ENCODE measurements around the gene ORM1. TPM values are rescaled to one million over a fixed set of nuclear protein-coding genes. Genes with fewer than 3 reads are reported as not detected.
"Not testable (repeated sequence)": the region's sequence is repeated elsewhere in the genome, so short reads cannot be mapped to it uniquely, and the experiment has no call there.

Gene ORM1
- polyA plus RNA-seq (2013, experiment 1 of 2), result not detected
- not detected for polyA plus RNA-seq (2013, experiment 2 of 2)

DNA sequence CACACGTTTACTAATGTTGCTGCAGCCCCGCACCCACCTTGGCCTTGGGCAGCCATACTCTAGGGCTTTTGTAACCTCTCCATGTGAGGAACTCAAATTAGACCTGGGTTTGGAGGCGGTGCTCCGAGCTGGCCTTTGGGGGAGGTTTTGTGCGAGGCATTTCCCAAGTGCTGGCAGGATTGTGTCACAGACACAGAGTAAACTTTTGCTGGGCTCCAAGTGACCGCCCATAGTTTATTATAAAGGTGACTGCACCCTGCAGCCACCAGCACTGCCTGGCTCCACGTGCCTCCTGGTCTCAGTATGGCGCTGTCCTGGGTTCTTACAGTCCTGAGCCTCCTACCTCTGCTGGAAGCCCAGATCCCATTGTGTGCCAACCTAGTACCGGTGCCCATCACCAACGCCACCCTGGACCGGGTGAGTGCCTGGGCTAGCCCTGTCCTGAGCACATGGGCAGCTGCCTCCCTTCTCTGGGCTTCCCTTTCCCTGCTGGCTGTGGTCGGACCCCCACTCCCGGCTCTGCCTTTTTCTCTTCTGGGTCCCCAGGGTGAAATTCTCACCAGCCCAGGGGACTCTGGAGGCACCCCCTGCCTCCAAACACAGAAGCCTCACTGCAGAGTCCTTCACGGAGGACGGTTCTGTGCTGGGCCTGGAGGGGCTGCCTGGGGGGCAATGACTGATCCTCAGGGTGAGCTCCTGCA lies at the start of gene ORM1:
ORM1 (plus strand) TSS at position 268 of the 701 bp plus-strand sequence; CDS start at position 304, 36 bp downstream.
- H4K91ac ChIP-seq (ENCODE audit: low read depth, low read length, poor library complexity), result not testable (repeated sequence)

DNA sequence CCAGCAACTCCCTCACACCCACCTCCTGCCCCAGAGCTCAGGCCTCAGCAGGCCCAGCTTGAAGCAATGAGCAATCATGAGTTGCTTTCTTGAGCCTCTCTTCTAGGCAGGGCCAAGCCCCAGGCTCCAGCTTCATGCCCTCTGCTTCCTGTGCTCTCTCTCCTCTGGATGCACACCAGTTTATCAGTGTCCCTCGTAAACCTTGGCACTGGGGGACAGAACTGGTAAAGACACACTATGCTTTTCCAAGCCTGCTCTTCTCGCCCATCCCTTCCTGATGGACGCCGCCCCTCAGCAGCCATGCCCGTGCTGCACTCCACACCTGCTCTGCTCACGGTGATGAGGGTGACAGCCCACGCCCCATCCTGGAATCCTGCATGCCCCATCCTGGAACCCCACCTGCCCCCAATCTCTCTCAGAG lies 49.4 kb upstream of the ORM1 start:
- no peak overlapping the region for H2BK5ac ChIP-seq (ENCODE audit: low read length)

More for the DNA sequence above, at the start of gene ORM1:
- not testable (repeated sequence) for H3K79me1 ChIP-seq (ENCODE audit: low read depth, low read length); H3K9ac ChIP-seq (ENCODE audit: low read depth, low read length, poor library complexity); H3K4me1 ChIP-seq (ENCODE audit: control insufficient read depth in 2 of 2, insufficient read depth in 1 of 2, low read depth in 1 of 2, low read length in 2 of 2); DNase-seq (ENCODE audit: low spot score); H3K27ac ChIP-seq (replicated peaks; ENCODE audit: low read length); H3K4ac ChIP-seq (ENCODE audit: low read length); H2BK5ac ChIP-seq (ENCODE audit: low read length); H2BK120ac ChIP-seq (ENCODE audit: low read depth, low read length); H2BK12ac ChIP-seq (ENCODE audit: low read length); H2AK5ac ChIP-seq (ENCODE audit: low read depth, low read length); H2AFZ ChIP-seq (ENCODE audit: low read length); H3K18ac ChIP-seq (ENCODE audit: low read length); H3K14ac ChIP-seq (ENCODE audit: low read length); H3K36me3 ChIP-seq (replicated peaks in 1 of 2; ENCODE audit: control insufficient read depth in 2 of 2, insufficient read depth in 2 of 2, low read length in 2 of 2); H3K4me2 ChIP-seq (ENCODE audit: insufficient read depth, low read length, poor library complexity, severe bottlenecking); H4K8ac ChIP-seq (ENCODE audit: low read depth, low read length); H3K9me3 ChIP-seq (replicated peaks in 1 of 2; ENCODE audit: control insufficient read depth in 2 of 2, insufficient read depth in 1 of 2, low read depth in 1 of 2, low read length in 2 of 2); H3K23ac ChIP-seq (ENCODE audit: low read depth, low read length, poor library complexity); H3K4me3 ChIP-seq (ENCODE audit: low read length in 2 of 2); H2BK15ac ChIP-seq (ENCODE audit: low read length)
- no CpG with 5 or more reads among the region's 15 CpGs for WGBS, 2 donors (ENCODE audit: extremely low coverage in 2 of 2, insufficient read length in 2 of 2, insufficient replicate concordance in 1 of 2)
- peaks cover 0 to 23% (median 2%) of the 10 kb centered on the region in 3 experiments for H3K27me3 ChIP-seq (ENCODE audit: control insufficient read depth in 3 of 3, insufficient read depth in 3 of 3, low read depth in 1 of 3, low read length in 3 of 3)

DNA sequence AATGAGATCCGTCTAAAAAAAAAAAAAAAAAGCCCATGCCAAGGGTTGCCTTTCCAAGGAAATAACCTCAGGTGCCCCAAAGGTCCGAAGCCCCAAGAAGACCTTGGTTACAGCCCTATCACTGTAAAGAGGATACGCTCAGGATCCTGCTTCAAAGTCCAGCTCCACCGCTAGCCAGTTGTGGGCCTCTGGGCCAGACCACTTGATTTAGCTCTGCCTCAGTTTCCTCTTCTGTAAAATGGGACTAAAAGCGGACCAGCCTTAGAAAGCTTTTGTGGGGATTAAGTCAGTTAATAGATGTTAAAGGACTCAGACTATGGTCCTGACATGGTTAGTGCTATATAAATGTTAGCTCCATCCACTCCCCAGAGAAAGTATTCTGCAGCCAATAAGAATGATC lies 48.7 kb upstream of the ORM1 start:
- no peak overlapping the region for H3K23ac ChIP-seq (ENCODE audit: low read depth, low read length, poor library complexity)
- no peaks in the 10 kb centered on the region for H3K27me3 ChIP-seq (ENCODE audit: control insufficient read depth in 3 of 3, insufficient read depth in 3 of 3, low read depth in 1 of 3, low read length in 3 of 3)
- H3K27ac ChIP-seq (replicated peaks; ENCODE audit: low read length), result no peak overlapping the region
- no peak overlapping the region for H3K18ac ChIP-seq (ENCODE audit: low read length)
- H2AK5ac ChIP-seq (ENCODE audit: low read depth, low read length), result no peak overlapping the region
- H3K9me3 ChIP-seq (replicated peaks in 1 of 2; ENCODE audit: control insufficient read depth in 2 of 2, insufficient read depth in 1 of 2, low read depth in 1 of 2, low read length in 2 of 2), result no peaks in the 10 kb centered on the region
- H2BK120ac ChIP-seq (ENCODE audit: low read depth, low read length), result no peak overlapping the region
- H3K79me1 ChIP-seq (ENCODE audit: low read depth, low read length), result no peaks in the 10 kb centered on the region
- no CpG with 5 or more reads among the region's 5 CpGs for WGBS, 2 donors (ENCODE audit: extremely low coverage in 2 of 2, insufficient read length in 2 of 2, insufficient replicate concordance in 1 of 2)
- no peak overlapping the region for H3K4ac ChIP-seq (ENCODE audit: low read length)
- no peak overlapping the region for H3K9ac ChIP-seq (ENCODE audit: low read depth, low read length, poor library complexity)
- no peak overlapping the region for H3K4me2 ChIP-seq (ENCODE audit: insufficient read depth, low read length, poor library complexity, severe bottlenecking)
- no peak overlapping the region for H2BK5ac ChIP-seq (ENCODE audit: low read length)
- no peak overlapping the region for H2BK15ac ChIP-seq (ENCODE audit: low read length)
- H4K8ac ChIP-seq (ENCODE audit: low read depth, low read length), result no peak overlapping the region
- no peak overlapping the region for H3K4me3 ChIP-seq (ENCODE audit: low read length in 2 of 2)
- H2BK12ac ChIP-seq (ENCODE audit: low read length), result no peak overlapping the region
- no peak for DNase-seq (ENCODE audit: low spot score)
- no peak overlapping the region for H2AFZ ChIP-seq (ENCODE audit: low read length)
- H4K91ac ChIP-seq (ENCODE audit: low read depth, low read length, poor library complexity), result no peak overlapping the region
- H3K14ac ChIP-seq (ENCODE audit: low read length), result no peak overlapping the region
- no peaks in the 10 kb centered on the region for H3K4me1 ChIP-seq (ENCODE audit: control insufficient read depth in 2 of 2, insufficient read depth in 1 of 2, low read depth in 1 of 2, low read length in 2 of 2)
- peaks cover 5 to 6% of the 10 kb centered on the region in 2 donors for H3K36me3 ChIP-seq (replicated peaks in 1 of 2; ENCODE audit: control insufficient read depth in 2 of 2, insufficient read depth in 2 of 2, low read length in 2 of 2)

More for the DNA sequence above, 49.4 kb upstream of the ORM1 start:
- H3K23ac ChIP-seq (ENCODE audit: low read depth, low read length, poor library complexity), result no peak overlapping the region
- H3K14ac ChIP-seq (ENCODE audit: low read length), result no peak overlapping the region
- peak overlapping the region; percentile 25 for H2AK5ac ChIP-seq (ENCODE audit: low read depth, low read length)
- H3K27ac ChIP-seq (replicated peaks; ENCODE audit: low read length), result no peak overlapping the region
- H3K9me3 ChIP-seq (replicated peaks in 1 of 2; ENCODE audit: control insufficient read depth in 2 of 2, insufficient read depth in 1 of 2, low read depth in 1 of 2, low read length in 2 of 2), result no peaks in the 10 kb centered on the region
- H4K8ac ChIP-seq (ENCODE audit: low read depth, low read length), result no peak overlapping the region
- H3K4me3 ChIP-seq (ENCODE audit: low read length in 2 of 2), result peak overlapping the region in 1 of 2 donors; percentile 50
- H3K4me1 ChIP-seq (ENCODE audit: control insufficient read depth in 2 of 2, insufficient read depth in 1 of 2, low read depth in 1 of 2, low read length in 2 of 2), result no peaks in the 10 kb centered on the region
- H3K18ac ChIP-seq (ENCODE audit: low read length), result no peak overlapping the region
- H3K79me1 ChIP-seq (ENCODE audit: low read depth, low read length), result no peaks in the 10 kb centered on the region
- no CpG with 5 or more reads among the region's 7 CpGs for WGBS, 2 donors (ENCODE audit: extremely low coverage in 2 of 2, insufficient read length in 2 of 2, insufficient replicate concordance in 1 of 2)
- no peak overlapping the region for H2BK12ac ChIP-seq (ENCODE audit: low read length)
- H3K4me2 ChIP-seq (ENCODE audit: insufficient read depth, low read length, poor library complexity, severe bottlenecking), result no peak overlapping the region
- no peak overlapping the region for H2AFZ ChIP-seq (ENCODE audit: low read length)
- H3K27me3 ChIP-seq (ENCODE audit: control insufficient read depth in 3 of 3, insufficient read depth in 3 of 3, low read depth in 1 of 3, low read length in 3 of 3), result no peaks in the 10 kb centered on the region
- H3K9ac ChIP-seq (ENCODE audit: low read depth, low read length, poor library complexity), result no peak overlapping the region
- peaks cover 5 to 6% of the 10 kb centered on the region in 2 donors for H3K36me3 ChIP-seq (replicated peaks in 1 of 2; ENCODE audit: control insufficient read depth in 2 of 2, insufficient read depth in 2 of 2, low read length in 2 of 2)
- H2BK15ac ChIP-seq (ENCODE audit: low read length), result no peak overlapping the region
- no peak overlapping the region for H2BK120ac ChIP-seq (ENCODE audit: low read depth, low read length)
- no peak overlapping the region for H3K4ac ChIP-seq (ENCODE audit: low read length)
- no peak overlapping the region for H4K91ac ChIP-seq (ENCODE audit: low read depth, low read length, poor library complexity)
- DNase-seq (ENCODE audit: low spot score), result no peak

DNA sequence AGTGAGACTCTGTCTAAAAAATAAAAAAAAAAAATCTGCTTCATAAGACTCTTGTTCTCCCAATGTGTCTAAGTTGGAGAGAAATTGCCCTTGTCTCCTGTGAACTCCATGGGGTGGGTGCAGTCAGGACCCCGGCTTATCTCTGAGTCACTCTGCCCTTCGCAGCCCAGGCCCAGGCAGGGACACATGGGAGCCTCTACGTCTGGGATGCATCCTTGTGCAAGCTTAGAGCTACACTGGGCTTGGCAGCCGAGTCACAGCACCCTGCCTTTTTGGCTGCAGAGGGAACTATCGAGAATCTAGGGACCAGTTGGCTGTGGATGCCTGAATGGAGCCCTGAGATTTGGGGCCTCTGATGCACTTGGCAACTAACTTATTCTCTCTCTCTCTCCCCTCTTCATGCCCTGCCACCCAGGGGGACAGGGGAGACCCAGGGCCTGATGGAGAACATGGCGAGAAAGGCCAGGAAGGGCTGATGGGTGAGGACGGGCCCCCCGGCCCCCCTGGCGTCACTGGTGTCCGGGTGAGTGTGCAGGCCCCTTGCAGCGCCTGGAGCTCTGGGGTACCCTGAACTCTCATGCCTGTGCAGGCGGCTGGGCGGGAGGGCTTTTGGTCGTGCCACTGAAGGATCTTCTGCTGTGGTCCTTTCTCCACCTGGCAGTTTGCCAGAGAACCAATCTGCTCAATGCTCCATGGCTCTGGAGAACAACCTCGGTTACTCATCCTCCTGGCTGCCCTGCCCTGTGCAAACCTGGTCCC lies 47.5 kb upstream of the ORM1 start:
- Histone ChIP-seq H4K91ac (ENCODE audit: low read depth, low read length, poor library complexity) (no peak overlapping the region), H3K9me3 (replicated peaks in 1 of 2; ENCODE audit: control insufficient read depth in 2 of 2, insufficient read depth in 1 of 2, low read depth in 1 of 2, low read length in 2 of 2) (no peaks in the 10 kb centered on the region), H3K4me2 (ENCODE audit: insufficient read depth, low read length, poor library complexity, severe bottlenecking) (no peak overlapping the region), H2BK15ac (ENCODE audit: low read length) (no peak overlapping the region), H3K36me3 (replicated peaks in 1 of 2; ENCODE audit: control insufficient read depth in 2 of 2, insufficient read depth in 2 of 2, low read length in 2 of 2) (peaks cover 5 to 6% of the 10 kb centered on the region in 2 donors), H2AFZ (ENCODE audit: low read length) (no peak overlapping the region), H2BK5ac (ENCODE audit: low read length) (no peak overlapping the region), H3K23ac (ENCODE audit: low read depth, low read length, poor library complexity) (no peak overlapping the region), H2BK120ac (ENCODE audit: low read depth, low read length) (no peak overlapping the region), H3K4ac (ENCODE audit: low read length) (no peak overlapping the region), H2BK12ac (ENCODE audit: low read length) (no peak overlapping the region), H4K8ac (ENCODE audit: low read depth, low read length) (no peak overlapping the region), H3K4me3 (ENCODE audit: low read length in 2 of 2) (no peak overlapping the region), H2AK5ac (ENCODE audit: low read depth, low read length) (no peak overlapping the region), H3K4me1 (ENCODE audit: control insufficient read depth in 2 of 2, insufficient read depth in 1 of 2, low read depth in 1 of 2, low read length in 2 of 2) (no peaks in the 10 kb centered on the region), H3K79me1 (ENCODE audit: low read depth, low read length) (no peaks in the 10 kb centered on the region), H3K27me3 (ENCODE audit: control insufficient read depth in 3 of 3, insufficient read depth in 3 of 3, low read depth in 1 of 3, low read length in 3 of 3) (no peaks in the 10 kb centered on the region), H3K9ac (ENCODE audit: low read depth, low read length, poor library complexity) (no peak overlapping the region), H3K27ac (replicated peaks; ENCODE audit: low read length) (no peak overlapping the region), H3K14ac (ENCODE audit: low read length) (no peak overlapping the region), H3K18ac (ENCODE audit: low read length) (no peak overlapping the region)
- WGBS, 2 donors (ENCODE audit: extremely low coverage in 2 of 2, insufficient read length in 2 of 2, insufficient replicate concordance in 1 of 2), result no CpG with 5 or more reads among the region's 15 CpGs
- DNase-seq (ENCODE audit: low spot score), result no peak
